GM12892 (cell line): ENCODE data around the gene LBX1.

Experiments
- DNase-seq: peaks from one replicate; pipeline ENCODE4 v3.0.0; 2011; ENCODE audit not compliant: insufficient read length
- FAIRE-seq: peaks from 2 replicates; lab custom pipeline; 2011; peaks lifted over from hg19 to GRCh38; lab: Jason Lieb, UNC
- POLR2A ChIP-seq: IDR thresholded peaks from 2 replicates; pipeline ENCODE4 v1.6.1; 2011; ENCODE audit warnings: low read depth, low read length, control low read depth
- POLR2AphosphoS5 ChIP-seq: IDR thresholded peaks from 2 replicates; pipeline ENCODE4 v1.6.1; 2011; ENCODE audit warnings: low read depth, low read length, control low read depth
- TAF1 ChIP-seq: IDR thresholded peaks from 2 replicates; pipeline ENCODE4 v1.6.1; 2011; ENCODE audit warnings: low read depth, mild to moderate bottlenecking, control low read depth, low read length, borderline replicate concordance

LBX1 gene

DNA sequence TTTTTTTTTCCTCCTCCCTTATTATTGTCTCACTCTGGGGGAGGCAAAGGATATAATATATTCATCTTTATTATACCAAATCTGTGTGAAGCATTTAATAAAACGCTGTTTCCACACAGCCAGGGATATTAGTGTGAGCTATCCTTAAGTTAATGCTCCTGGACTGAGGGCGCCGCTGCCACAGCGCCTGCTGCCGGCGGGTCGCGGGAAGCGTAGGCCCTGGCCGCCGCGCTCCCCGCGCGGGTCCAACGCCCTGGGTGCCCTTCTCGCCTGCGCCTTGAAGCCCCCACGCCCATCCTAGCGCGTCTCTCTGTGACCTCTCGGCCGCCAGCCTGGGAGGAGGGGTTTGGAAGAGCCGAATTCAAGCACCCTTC, 9.5 kb upstream of the LBX1 start:
- TF ChIP-seq TAF1 (no peak), POLR2AphosphoS5 (no peak), POLR2A (no peak)
- no peak for DNase-seq
- no peak for FAIRE-seq

DNA sequence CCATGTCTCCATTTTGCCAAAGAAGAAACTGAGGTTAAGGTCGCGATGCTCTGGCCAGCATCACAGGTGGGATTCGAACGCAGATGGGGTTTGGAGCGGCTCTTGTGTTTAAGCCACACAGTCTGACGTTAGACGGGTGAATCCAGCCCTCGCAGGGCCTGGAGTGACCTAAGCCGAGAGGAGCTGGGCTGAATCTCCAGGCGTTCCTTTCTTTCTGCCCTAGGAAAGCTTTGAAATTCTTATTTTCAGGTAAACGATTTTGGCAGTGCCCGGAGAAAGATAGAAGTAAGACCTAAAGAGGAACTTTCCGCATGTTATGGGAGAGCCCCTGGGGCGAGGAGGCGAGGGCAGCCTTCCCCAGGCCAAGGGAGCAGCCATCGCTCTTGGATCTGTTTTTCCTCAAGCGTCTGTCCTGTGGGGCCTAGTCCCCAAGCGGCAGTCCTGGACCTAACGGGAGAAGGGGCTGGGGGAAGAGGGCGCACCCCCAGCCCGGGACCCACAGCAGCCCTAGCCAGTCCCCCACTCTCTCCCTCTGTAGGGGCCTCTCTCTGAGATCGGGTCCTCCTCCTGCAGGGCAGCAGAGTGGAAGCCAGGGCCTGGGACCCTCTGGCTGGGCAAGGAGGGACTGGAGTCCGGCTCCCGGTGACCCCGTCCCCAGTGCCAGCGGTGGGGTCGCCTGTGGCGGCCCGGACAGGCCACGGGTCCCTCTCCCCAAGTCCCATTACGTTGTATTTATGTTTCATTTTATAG, 8.9 kb upstream of the LBX1 start:
- DNase-seq, result no peak

DNA sequence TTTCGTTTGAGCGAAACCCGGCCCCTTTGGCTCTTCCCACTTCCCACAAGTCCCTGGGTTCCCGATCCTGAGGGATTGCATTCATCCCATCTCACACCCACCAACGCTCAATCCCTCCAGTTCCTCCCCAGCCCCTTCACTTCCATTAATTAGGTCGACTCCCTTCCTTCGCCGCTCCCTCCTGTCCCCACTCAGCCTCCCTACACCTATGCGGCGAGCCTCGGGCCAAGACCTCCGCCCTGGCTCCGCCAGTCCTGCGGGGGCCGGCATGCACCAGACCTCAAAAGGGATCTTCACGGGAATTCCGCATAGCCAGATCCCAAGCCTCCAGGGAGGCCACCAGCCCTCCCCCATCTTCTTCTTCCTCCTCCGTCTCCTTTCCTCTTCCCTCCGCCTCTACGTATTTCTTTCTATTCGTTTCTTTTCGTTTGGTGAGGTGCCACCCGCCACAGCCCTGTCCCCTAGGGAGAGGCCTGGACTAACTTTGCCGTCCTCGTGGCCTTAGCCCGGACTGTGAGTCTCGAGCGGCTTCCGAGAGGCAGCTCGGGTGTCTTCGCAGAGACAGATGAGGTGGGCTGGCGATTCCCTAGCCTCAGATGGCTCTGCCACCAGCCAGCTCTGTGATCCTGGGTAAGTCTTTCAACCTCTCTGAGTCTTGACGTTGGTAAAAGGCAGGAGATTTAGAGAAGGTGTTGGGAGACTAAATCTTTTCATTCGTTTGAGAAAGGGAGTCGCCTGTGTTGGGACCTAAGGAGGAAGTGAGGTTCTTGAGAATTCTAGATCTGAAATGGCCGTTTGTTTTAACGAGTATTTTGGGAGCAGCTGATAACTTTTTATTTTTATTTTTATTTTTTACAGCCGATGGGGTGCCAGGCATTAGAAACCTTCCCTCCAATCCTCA, 8.1 kb upstream of the LBX1 start:
- no peak for TF ChIP-seq POLR2A
- FAIRE-seq (no peak), DNase-seq (no peak)

More for the DNA sequence above, 8.9 kb upstream of the LBX1 start:
- FAIRE-seq, result no peak
- TF ChIP-seq POLR2A (no peak), POLR2AphosphoS5 (no peak), TAF1 (no peak)

DNA sequence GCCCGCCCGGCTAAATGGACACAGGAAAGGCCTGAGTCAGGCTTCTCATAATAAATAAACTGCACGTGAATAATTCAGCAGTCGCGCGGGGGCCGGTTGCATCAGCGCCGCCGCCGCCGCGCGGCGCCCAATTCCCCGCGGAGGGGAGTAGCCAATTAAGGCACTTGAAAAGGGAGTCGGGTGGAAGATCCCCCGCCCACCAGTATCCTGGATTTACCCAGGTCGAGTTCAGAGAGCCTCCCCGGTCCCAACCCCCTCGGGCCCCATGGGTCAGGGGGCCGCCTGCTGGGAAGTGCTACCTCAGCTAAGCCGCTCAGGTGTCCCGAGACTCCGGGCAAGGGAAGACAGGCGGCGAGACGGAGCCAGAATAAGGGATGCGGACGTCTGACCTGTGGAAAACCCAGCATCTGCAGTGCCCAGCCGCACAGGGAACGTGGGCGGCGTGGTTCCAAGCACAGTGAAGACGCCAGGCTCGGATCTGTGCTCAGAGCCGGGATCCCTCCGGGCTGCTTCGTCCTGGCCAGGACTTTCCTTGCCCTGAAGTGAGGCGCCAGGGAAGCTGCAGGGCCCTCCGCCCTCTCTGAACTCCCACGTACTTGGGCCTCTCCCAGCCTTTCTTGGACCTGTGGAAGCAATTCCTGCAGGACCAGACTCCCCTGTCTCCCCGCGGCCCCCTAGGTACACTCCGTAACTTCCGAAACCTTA, 7.3 kb upstream of the LBX1 start:
- no peak for DNase-seq
- TF ChIP-seq POLR2A (no peak), TAF1 (no peak), POLR2AphosphoS5 (no peak)
- FAIRE-seq, result no peak

DNA sequence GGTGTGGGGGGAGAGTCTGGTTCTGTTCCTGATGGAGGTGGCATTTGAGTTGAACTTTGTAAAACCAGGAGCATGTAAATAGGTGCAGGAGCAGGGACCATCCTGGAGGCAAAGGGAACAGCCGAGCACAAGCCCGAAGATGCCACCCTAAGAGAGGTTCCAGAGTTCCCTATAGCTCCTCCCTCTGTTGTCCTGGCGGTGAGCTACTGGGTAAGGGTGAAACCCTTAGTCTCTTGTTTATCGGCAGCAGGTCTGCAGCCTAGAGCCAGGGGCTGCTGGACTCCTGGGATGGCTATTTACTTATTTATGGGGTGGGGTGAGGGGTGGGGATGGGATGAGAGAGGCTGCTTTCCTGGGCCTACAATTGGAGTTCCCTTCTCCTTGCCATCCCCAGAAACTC, 6.5 kb upstream of the LBX1 start:
- TF ChIP-seq POLR2AphosphoS5, result no peak
- TF ChIP-seq POLR2A, result no peak
- no peak for TF ChIP-seq TAF1
- DNase-seq (no peak), FAIRE-seq (no peak)

DNA sequence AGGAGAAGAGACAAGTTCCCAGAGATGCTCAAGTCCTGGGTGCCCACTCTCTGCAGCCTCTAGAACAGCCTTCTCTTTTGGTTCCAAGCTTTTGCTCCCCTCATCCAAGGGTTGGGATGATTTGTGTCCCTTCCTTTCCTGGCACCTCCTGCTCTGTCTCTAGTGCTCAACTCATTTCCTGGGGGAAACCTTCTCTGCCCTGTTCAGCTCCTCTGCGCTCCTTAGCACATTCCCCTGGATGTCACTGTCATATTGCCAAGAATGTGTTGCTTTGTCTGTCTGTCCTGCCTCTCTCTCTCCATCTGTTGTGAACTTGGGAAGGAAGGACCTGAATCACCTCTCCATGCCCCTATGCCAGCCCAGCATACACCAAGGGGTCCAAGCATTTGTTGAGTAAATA, 5.1 kb upstream of the LBX1 start:
- DNase-seq (no peak), FAIRE-seq (no peak)
- no peak for TF ChIP-seq POLR2AphosphoS5

DNA sequence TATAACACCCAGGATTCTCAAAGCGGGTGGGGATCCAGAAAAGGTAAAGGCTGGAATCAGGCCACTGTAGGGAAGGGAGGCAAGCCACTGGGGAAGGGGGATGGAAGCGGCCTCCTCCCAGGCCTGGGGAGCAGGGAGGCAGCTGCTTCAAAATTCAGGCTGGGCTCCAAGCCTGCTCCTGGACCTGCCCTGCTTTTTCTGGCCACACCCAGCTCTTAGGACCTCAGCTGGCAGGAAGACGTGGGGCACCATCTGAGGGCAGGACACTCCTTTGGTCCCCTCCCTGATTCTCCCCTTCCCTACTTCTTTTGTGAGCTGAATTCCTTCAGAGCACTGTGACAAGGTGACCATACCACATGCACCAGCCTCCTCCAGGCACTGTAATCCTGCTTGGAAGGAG, 4.6 kb upstream of the LBX1 start:
- TF ChIP-seq POLR2A (no peak), TAF1 (no peak), POLR2AphosphoS5 (no peak)
- DNase-seq (no peak), FAIRE-seq (no peak)

DNA sequence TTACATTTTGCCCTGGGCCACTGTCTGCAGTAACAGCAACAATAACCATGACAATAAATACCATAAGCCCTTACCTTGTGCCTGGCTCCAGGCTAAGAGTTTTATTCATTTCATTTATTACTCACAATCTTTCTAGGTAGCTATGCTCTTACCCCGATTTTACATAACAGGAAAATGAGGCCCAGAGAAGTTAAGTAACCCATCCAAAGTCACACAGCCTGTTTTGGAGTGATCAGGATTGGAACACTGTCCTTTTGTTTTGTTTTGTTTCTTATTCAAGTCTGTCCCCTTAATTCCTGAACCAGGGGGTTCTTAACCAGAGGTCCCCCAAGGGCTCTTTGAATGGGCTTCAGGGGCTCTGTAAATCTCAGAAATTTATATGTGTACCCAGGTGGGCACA, 4.2 kb upstream of the LBX1 start:
- no peak for FAIRE-seq
- TF ChIP-seq POLR2A (no peak), POLR2AphosphoS5 (no peak), TAF1 (no peak)
- DNase-seq, result no peak

DNA sequence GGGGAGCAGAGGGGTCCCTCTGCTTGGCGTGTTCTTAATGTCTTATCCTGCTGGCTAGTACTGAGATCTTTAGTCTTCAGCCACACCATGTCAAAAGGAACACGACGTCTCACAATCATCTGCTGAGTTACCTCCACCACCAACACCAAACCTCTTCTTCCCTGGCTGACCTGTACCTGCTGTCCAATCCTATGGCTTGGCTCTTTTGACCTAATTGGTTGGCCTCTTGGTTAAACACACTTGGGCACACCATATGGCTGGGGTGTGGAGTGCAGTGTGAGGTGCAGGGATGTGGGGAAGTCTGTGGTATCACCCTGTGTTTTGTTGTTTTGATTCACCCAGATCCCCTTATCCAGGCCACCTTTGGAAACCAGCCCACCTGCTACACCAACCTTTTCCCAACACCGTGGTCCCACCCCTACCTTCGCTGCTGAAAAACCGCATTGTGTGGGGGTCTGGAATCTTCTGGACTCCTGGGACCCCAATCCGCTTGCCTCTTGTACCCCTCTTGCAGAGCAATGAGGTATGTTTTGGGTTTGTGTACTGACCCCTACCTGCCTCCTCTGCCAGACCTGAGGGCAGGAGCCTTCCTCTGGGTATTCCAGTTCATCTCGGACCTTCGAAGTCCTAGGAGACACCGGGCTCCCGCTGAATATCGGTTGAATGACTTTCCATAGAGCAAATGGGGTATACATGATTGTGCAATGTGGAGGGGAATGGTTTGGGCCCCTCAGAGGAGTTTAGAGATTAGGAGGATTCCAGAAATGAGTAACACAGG, 2.8 kb upstream of the LBX1 start:
- no peak for FAIRE-seq
- TF ChIP-seq POLR2A, result no peak
- no peak for TF ChIP-seq POLR2AphosphoS5
- TF ChIP-seq TAF1, result no peak
- DNase-seq, result no peak

DNA sequence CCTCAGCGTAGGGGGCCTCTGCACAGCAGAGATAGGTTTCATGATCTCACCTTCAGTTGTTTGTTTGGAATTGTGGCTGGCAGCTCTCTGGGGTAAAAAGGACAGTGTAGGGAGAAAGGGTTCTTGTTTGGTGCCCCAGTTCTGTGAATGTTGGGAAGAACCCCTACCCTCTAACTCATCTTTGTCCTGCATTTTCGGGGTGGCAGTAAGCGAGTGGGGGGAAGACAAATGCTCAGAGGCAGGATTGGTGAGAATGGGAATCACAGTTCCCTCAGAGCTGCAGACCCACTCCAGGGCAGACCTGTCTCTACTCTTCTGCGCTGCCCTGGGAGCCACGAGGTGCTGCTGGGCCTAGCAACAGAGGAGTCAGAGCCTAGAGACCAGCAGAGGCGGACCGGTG, 1.8 kb upstream of the LBX1 start:
- TF ChIP-seq POLR2A (no peak), POLR2AphosphoS5 (no peak), TAF1 (no peak)
- FAIRE-seq (no peak), DNase-seq (no peak)

DNA sequence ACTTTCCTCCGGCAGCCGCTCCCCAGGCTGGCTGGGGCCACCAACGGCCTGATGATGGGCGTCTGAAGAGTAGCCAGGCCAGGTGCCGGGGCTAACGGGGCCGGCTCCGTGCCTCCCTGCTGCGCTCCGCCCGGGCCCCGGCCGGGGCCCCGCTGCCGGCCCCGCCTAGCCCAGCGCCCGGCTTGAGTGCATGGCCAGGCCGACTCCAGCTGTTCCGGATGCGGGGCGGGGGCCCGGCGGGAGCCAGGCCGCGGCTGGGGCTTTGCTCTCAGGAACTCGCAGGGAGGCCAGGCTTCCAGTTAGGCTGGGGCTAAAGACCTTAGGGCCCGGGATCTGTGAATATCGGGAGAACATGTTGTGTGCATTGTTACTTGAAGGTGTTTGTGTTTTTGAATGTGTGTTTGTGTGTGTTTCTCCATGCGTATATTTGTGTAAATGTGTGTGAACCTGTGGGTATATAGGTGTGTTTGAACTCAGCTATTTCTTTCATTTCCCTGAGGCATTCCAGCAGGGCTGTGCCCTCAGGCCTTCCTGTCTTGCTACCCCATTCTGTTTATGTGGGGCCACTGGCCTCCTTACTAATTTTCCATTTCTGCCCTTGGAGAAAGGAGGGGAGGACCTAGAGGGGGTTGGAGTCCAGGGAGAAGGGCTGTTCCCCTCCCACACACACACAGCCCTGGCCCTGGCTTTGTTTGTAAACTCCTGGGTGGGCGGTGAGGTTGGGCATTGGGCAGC, 1.1 kb upstream of the LBX1 start:
- no peak for DNase-seq
- no peak for FAIRE-seq
- TF ChIP-seq TAF1, result no peak
- TF ChIP-seq POLR2A, result no peak
- TF ChIP-seq POLR2AphosphoS5, result no peak
